ENCODE data around the gene SYT11.
"Not testable (repeated sequence)": the region's sequence is repeated elsewhere in the genome, so short reads cannot be mapped to it uniquely, and the experiment has no call there.

SYT11 gene

DNA sequence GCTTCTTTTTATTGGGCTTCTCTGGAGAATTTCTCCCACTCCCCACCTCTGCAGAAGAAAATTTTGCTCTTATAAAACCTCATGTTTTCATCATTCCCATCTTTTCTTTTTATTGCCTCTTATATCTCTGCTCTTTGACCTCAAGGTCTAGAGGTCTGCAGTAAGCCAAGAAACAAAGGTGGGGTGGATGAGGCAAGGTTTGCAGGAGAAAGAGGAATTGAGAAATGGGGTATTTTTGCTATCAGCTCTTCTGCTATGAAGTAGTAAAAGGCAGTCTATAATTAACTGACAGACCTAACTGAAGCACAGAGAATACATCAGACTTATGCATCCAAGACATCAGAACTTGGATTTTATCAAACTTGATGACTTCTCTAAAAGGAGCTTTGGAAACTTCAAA lies 22.9 kb downstream of the SYT11 start:
- no peaks in the 10 kb centered on the region for H3K27me3 Mint-ChIP-seq
- no peaks in the 10 kb centered on the region for H3K9me3 Mint-ChIP-seq (ENCODE audit: low read depth)
- no peak overlapping the region for H3K27ac Mint-ChIP-seq
- no peaks in the 10 kb centered on the region for H3K36me3 Mint-ChIP-seq
- H3K4me3 Mint-ChIP-seq: no peak overlapping the region
- no peaks in the 10 kb centered on the region for H3K4me1 Mint-ChIP-seq (ENCODE audit: low read depth)

DNA sequence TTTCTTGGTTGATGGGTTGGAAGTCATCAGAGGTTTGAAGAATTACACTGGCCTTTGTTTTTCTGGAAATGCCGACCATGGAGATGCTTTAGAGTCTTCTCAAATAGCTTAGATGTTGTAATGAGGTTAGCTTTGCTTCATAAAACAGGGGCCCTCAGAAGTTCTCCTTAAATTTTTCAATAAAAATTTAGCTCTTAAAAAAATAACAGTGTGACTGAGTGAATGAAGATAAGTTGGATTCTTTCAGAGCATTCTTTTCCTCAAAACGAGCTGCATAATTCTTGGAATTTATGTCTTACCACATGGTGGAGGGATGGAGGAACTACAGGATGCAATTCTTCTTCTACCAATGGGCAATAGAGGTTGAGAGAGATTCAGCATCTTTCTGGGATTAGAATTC lies 23.4 kb downstream of the SYT11 start:
- Mint-ChIP-seq H3K27ac (no peak overlapping the region), H3K36me3 (peaks cover under 1% of the 10 kb centered on the region), H3K9me3 (ENCODE audit: low read depth) (no peaks in the 10 kb centered on the region), H3K4me1 (ENCODE audit: low read depth) (no peaks in the 10 kb centered on the region), H3K27me3 (no peaks in the 10 kb centered on the region), H3K4me3 (no peak overlapping the region)

DNA sequence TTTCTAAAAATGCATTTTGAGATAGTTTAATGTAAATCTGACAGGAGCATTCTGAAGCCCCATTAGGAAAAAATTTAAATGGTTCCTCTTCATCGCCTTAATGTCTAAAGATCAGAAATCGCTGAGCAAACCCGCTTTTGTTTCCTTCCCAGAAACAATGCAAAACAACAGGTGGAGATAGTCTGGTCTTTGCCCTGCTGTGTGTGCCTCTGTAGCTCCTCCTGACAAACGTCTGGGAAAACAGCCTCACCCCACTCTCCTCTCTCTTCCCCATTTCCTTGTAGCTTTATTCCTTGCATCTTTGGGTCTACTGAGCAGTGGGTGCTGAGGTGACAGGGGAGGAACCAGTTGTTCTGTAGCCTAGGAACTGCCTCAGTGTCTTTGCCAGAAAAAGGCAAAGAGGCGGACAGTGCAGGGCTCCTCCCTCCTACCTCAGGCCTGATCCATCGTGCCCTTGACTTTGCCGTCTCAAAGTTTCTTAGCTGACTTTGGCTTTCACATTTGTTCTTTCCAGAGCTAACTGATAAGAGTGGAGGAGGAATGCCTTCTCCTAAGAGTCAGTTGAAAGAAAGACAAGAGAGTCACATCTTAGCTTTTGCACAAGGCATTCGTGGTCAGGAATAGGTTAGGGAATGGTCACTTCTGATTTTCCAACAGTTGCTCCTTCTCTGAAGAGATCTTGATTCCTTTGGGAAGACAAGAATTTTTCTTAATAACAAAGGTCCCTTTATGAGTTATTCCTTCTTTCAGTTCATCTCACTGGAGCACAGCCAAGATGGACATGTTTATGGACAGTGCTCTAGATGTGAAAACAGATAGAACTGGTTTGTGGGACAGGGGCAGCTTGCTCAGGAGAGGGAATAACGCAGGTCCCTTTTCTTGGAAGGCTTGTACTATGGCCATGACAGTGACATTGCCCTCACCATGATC lies 24.9 kb downstream of the SYT11 start:
- H3K27me3 Mint-ChIP-seq: no peaks in the 10 kb centered on the region
- H3K4me1 Mint-ChIP-seq (ENCODE audit: low read depth): no peaks in the 10 kb centered on the region
- peaks cover 2% of the 10 kb centered on the region for H3K36me3 Mint-ChIP-seq
- no peak overlapping the region for H3K4me3 Mint-ChIP-seq
- no peaks in the 10 kb centered on the region for H3K9me3 Mint-ChIP-seq (ENCODE audit: low read depth)
- H3K27ac Mint-ChIP-seq: no peak overlapping the region

DNA sequence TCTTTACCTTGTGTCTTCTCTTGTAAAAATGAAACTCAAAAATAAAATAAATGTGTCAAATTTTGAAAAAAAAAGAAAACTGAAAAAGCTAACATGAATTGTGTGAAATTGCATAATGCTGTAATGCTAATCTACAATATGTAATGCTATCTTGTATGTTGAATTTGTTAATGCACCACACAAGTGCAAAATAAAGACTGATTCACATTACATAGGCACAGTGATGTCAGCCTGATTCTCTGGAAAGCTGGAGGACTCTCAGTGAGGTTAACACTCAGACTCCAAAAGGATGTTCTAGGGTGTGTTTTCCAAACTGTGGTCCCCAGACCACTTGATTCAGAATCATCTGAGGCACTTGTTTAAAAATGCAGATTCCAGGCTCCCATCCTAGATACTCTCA lies 25.6 kb downstream of the SYT11 start:
- H3K27ac Mint-ChIP-seq: no peak overlapping the region
- no peaks in the 10 kb centered on the region for H3K4me1 Mint-ChIP-seq (ENCODE audit: low read depth)
- H3K4me3 Mint-ChIP-seq: no peak overlapping the region
- H3K9me3 Mint-ChIP-seq (ENCODE audit: low read depth): no peaks in the 10 kb centered on the region
- H3K36me3 Mint-ChIP-seq: peaks cover 2% of the 10 kb centered on the region
- no peaks in the 10 kb centered on the region for H3K27me3 Mint-ChIP-seq

DNA sequence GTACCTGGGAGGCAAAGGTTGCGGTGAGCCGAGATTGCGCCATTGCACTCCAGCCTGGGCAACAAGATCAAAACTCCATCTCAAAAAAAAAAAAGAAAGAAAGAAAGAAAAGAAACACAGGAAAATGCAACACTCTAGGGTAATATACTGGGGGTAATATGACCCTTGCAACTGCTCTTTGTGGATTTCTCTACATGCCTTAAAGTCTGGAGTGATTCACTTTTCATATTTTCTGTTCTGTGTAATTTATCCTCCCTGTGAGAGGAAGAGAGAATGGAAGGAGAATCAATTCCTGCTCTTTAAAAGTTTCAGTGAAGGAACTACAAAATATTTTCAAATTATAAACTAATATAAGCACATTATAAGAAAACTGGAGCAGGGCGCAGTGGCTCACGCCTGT lies 29.1 kb downstream of the SYT11 start:
- no peak overlapping the region for H3K27ac Mint-ChIP-seq
- H3K4me1 Mint-ChIP-seq (ENCODE audit: low read depth): peaks cover 7% of the 10 kb centered on the region
- H3K4me3 Mint-ChIP-seq: no peak overlapping the region
- H3K9me3 Mint-ChIP-seq (ENCODE audit: low read depth): no peaks in the 10 kb centered on the region
- H3K36me3 Mint-ChIP-seq: peaks cover 2% of the 10 kb centered on the region
- H3K27me3 Mint-ChIP-seq: no peaks in the 10 kb centered on the region

DNA sequence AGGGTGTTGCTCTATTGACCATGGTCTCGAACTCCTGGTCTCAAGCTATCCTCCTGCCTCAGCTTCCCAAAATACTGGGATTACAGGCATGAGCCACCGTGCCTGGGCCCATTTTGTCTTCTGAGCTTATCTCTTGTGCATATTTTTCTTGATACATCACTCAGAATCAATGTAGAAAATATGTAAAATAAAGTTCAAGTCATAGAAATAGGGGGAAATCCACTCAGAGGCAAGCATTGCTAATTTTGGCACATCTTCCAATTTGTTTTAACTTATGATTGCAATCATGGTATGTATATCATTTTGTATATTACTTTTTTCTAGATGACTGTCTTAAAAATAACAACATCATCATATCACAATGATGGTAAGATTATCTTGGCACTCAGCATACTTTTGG lies 30.2 kb downstream of the SYT11 start:
- Mint-ChIP-seq H3K36me3 (peaks cover 2% of the 10 kb centered on the region), H3K9me3 (ENCODE audit: low read depth) (no peaks in the 10 kb centered on the region), H3K27me3 (no peaks in the 10 kb centered on the region), H3K27ac (no peak overlapping the region), H3K4me3 (no peak overlapping the region), H3K4me1 (ENCODE audit: low read depth) (peaks cover 14% of the 10 kb centered on the region)

DNA sequence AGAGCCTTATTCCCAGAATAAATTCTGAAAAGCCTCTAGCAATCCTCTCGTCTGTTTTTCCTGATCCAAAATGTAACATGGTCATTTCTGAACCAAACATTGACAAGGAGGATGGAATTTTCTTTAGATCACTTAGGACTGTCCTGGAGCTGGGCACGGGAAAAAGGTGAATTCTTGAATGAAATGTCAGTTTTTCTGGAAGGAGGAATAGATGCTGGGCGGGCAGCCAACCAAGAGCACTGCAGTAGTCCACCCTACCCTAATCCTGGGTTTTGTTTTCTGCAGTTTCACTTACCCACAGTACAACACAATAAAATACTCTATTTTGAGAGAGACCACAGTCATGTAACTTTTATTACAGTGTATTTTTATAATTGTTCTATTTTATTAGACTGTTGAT lies 30.9 kb downstream of the SYT11 start:
- Mint-ChIP-seq H3K27me3 (no peaks in the 10 kb centered on the region), H3K27ac (no peak overlapping the region), H3K9me3 (ENCODE audit: low read depth) (no peaks in the 10 kb centered on the region), H3K36me3 (peaks cover 2% of the 10 kb centered on the region), H3K4me3 (no peak overlapping the region), H3K4me1 (ENCODE audit: low read depth) (peaks cover 14% of the 10 kb centered on the region)

DNA sequence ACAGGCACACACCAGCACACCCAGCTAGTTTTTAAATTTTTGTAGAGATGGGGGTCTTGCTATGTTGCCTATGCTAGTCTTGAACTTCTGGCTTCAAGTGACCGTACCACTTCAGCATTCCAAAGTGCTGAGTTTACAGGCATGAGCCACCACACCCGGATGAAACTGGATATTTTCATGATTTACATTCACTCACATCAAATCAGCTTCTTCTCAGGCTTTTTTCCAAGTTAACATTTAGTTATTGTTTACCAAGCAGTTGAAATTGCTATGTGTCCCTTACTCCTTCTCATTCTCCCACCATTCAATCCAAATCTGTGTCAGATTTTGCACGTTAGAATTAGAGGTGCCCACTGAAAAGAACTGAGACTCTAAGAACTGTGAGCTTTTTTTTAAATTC lies 33.4 kb downstream of the SYT11 start:
- Mint-ChIP-seq H3K4me3 (no peak overlapping the region), H3K27ac (no peak overlapping the region), H3K36me3 (peaks cover 2% of the 10 kb centered on the region), H3K27me3 (no peaks in the 10 kb centered on the region), H3K9me3 (ENCODE audit: low read depth) (no peaks in the 10 kb centered on the region), H3K4me1 (ENCODE audit: low read depth) (peaks cover 14% of the 10 kb centered on the region)

DNA sequence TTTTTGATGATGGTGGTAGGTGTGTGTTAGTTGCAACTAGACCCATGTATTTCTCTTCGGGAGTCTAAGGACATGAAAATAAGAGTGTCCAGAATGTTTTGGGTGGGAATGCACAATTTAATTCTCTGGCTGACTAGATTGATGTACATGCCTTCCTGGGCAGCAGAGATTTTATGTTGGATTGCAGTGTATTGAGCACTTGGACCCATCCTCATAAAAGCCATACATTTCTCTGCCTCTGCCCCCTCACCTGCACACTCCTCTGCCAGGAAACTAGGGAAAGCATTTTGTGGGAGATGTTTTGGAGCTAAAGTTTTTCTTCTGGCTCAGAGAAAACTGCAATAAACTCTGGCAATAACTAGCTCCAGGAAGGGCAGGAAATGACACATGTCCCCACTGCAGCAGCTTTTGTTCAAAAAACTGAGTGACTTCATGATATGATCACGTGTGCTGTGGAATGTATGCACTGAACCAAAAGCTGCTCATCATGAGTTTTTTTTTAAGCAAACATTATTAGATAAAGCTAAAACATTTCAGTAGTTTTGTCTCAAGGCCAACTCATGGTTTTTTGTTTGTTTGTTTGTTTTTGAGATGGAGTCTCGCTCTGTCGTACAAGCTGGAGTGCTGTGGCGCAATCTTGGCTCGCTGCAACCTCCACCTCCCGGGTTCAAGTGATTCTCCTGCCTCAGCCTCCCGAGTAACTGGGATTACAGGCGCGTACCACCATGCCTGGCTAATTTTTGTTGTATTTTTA lies 34.2 kb downstream of the SYT11 start:
- peaks cover 2% of the 10 kb centered on the region for H3K36me3 Mint-ChIP-seq
- H3K27ac Mint-ChIP-seq: peak overlapping the region; percentile 16
- H3K27me3 Mint-ChIP-seq: no peaks in the 10 kb centered on the region
- H3K4me3 Mint-ChIP-seq: peak overlapping the region; percentile 3
- no peaks in the 10 kb centered on the region for H3K9me3 Mint-ChIP-seq (ENCODE audit: low read depth)
- H3K4me1 Mint-ChIP-seq (ENCODE audit: low read depth): peaks cover 16% of the 10 kb centered on the region

DNA sequence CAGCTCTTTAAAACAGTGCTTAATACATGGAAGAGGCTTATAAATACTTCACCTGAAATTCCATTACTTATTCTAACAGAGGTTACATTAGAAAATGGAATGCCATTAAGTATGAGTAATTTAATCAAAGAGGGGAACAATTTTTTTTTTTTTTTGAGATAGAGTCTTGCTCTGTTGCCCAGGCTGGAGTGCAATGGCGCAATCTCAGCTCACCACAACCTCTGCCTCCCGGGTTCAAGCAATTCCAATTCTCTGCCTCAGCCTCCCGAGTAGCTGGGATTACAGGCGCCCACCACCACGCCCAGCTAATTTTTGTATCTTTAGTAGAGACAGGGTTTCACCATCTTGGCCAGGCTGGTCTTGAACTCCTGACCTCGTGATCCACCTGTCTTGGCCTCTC lies 36.2 kb downstream of the SYT11 start:
- not testable (repeated sequence) for H3K36me3 Mint-ChIP-seq; H3K27me3 Mint-ChIP-seq; H3K4me3 Mint-ChIP-seq; H3K9me3 Mint-ChIP-seq (ENCODE audit: low read depth); H3K27ac Mint-ChIP-seq
- H3K4me1 Mint-ChIP-seq (ENCODE audit: low read depth): peaks cover 19% of the 10 kb centered on the region

DNA sequence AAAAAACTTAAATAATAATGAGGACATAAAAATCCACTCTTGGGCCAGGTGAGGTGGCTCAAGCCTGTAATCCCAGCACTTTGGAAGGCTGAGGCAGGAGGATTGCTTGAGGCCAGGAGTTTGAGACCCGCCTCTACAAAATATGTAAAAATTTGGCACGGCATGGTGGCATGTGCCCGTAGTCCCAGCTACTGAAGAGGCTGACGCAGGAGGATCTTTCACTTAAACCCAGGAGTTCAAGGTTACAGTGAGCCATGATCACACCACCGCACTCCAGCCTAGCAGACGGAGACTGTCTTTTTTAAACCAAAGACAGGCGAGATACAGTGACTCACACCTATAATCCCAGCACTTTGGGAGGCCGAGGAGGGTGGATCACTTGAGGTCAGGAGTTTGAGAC lies 37.1 kb downstream of the SYT11 start:
- H3K27me3 Mint-ChIP-seq; H3K9me3 Mint-ChIP-seq (ENCODE audit: low read depth); H3K36me3 Mint-ChIP-seq; H3K27ac Mint-ChIP-seq; H3K4me3 Mint-ChIP-seq: not testable (repeated sequence)
- H3K4me1 Mint-ChIP-seq (ENCODE audit: low read depth): peaks cover 19% of the 10 kb centered on the region

DNA sequence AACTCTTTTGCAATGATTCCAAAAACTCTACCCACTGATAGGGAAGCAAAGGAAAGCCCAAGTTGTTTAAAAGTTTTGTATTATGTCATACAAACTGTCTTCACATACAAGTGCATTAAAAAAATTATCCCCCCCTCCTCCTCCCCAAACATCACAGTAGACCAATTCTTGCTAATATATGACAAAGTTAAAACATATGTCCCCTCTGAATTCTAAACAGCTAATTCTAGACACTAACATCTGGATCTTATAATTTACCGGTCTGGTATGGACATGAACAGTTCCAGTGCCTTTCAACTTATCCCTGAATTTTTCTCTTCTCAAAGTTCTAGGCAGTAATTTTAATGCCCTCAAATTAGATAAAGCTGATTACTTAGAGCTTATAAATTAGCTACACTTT lies 38.4 kb downstream of the SYT11 start:
- Mint-ChIP-seq H3K27me3 (no peaks in the 10 kb centered on the region), H3K27ac (peak overlapping the region; percentile 74), H3K9me3 (ENCODE audit: low read depth) (no peaks in the 10 kb centered on the region), H3K4me1 (ENCODE audit: low read depth) (peaks cover 19% of the 10 kb centered on the region), H3K36me3 (peaks cover 5% of the 10 kb centered on the region), H3K4me3 (no peak overlapping the region)

DNA sequence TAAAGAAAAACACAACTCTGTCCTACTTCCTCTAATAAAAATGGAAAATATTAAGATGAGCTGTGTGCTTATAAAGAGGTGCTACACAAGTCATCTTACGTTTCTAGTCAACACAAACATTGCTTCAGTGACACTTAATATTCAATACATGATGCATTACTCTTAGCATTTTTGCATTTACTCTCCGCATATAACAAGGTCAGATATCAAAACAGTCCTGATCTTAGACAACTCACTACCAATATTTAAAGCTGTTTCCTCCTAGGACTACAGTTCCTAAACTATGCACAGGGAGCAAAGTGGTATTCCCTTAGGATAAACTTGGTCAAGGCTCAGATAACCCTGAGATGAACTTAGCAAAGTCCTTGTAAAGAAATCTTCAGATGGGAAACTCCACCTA lies 39.5 kb downstream of the SYT11 start:
- H3K4me3 Mint-ChIP-seq: no peak overlapping the region
- H3K4me1 Mint-ChIP-seq (ENCODE audit: low read depth): peaks cover 8% of the 10 kb centered on the region
- H3K36me3 Mint-ChIP-seq: peaks cover 5% of the 10 kb centered on the region
- no peaks in the 10 kb centered on the region for H3K27me3 Mint-ChIP-seq
- H3K9me3 Mint-ChIP-seq (ENCODE audit: low read depth): no peaks in the 10 kb centered on the region
- peak overlapping the region; percentile 37 for H3K27ac Mint-ChIP-seq

DNA sequence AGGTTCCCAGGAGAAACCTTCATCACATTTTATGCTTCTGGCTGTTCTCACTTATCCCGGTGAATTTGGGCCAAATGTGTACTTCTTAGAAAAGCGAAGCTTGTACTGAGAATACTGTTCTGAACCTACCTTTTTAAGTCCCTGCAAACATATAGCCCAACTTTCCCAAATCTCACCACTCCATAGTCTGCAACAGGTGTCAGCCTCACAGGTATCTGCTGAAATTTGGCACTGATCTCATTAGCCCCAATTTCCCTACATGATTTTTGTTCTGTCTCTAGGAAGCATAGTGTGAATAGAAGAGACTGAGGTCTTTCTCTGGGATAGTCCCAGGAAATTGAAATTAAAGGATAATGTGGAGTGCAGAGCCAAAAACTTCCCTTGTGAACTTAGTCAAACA lies 40.3 kb downstream of the SYT11 start:
- Mint-ChIP-seq H3K9me3 (ENCODE audit: low read depth) (no peaks in the 10 kb centered on the region), H3K36me3 (peaks cover 5% of the 10 kb centered on the region), H3K27me3 (no peaks in the 10 kb centered on the region), H3K4me3 (no peak overlapping the region), H3K27ac (peak overlapping the region; percentile 2), H3K4me1 (ENCODE audit: low read depth) (peaks cover 5% of the 10 kb centered on the region)

DNA sequence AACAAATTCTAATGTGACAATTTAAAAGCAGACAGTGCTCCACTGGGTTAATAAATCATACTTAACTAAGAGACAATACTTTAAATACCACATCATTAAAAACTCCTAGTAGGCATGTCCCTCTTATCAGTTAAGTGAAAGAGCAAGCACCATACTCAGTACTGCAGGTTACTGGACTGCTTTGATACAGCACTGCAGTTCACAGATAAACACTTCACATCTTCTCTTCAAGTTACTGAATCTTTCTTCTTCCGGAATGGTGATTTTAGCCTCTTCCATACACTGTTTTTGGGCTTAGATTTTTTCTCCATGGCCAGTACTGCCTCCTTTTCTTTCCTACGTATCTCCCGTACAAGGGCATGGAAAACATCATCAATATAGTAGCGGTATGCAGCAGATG lies 40.8 kb downstream of the SYT11 start:
- Mint-ChIP-seq H3K4me1 (ENCODE audit: low read depth) (peaks cover 5% of the 10 kb centered on the region), H3K4me3 (no peak overlapping the region), H3K9me3 (ENCODE audit: low read depth) (no peaks in the 10 kb centered on the region), H3K27ac (peak overlapping the region; percentile 2), H3K27me3 (no peaks in the 10 kb centered on the region), H3K36me3 (peaks cover 5% of the 10 kb centered on the region)
